HFFc6 (cell line): ENCODE results near the gene ARHGAP24. TPM values are rescaled to one million over a fixed set of nuclear protein-coding genes. Genes with fewer than 3 reads are reported as not detected.

Experiments used
- DNase-seq: peaks from one replicate; pipeline ENCODE4 v3.0.0-alpha.2; 2018
- H3K27ac Mint-ChIP-seq: 2 replicates; pipeline ENCODE4 v1.8.0; 2020; ENCODE audit warnings: mild to moderate bottlenecking, mixed read lengths
- H3K27me3 Mint-ChIP-seq: 2 replicates; pipeline ENCODE4 v1.8.0; 2021; ENCODE audit warnings: mild to moderate bottlenecking, moderate library complexity, mixed read lengths; ENCODE audit not compliant: insufficient read depth
- H3K36me3 Mint-ChIP-seq: 2 replicates; pipeline ENCODE4 v1.8.0; 2021; ENCODE audit warnings: low read depth, mixed read lengths
- H3K4me1 Mint-ChIP-seq: 2 replicates; pipeline ENCODE4 v1.8.0; 2020; ENCODE audit warnings: low read depth, mixed read lengths
- H3K4me3 Mint-ChIP-seq: 2 replicates; pipeline ENCODE4 v1.8.0; 2020; ENCODE audit warnings: mild to moderate bottlenecking, moderate library complexity, mixed read lengths
- H3K9me3 Mint-ChIP-seq: 2 replicates; pipeline ENCODE4 v1.8.0; 2020; ENCODE audit warnings: mild to moderate bottlenecking, mixed read lengths
- CTCF ChIP-seq: fragments of 200-600 bp; sonication (generic); IDR thresholded peaks from 2 replicates; pipeline ENCODE4 v1.5.0; 2021; ENCODE audit warnings: antibody characterized with exemption, mild to moderate bottlenecking
- total RNA-seq, 6 experiments: library from RNA; stranded (reverse); fragmentation: NEBNext Ultra II Directional; extraction: Animal tissue kit (Norgen Biotek cat#: 25700); gene quantifications; 2 replicates in 1 of 6; 3 replicates in 5 of 6; pipeline ENCODE4 v1.2.3, GENCODE V29; 2021

ARHGAP24 gene
- total RNA-seq, 6 experiments from 2014 or later, result 13.6 to 28.3 (median 15.2) TPM

GRCh38 chr4:85676850-85677590 lies 202.1 kb downstream of the ARHGAP24 start:
- H3K27ac Mint-ChIP-seq, result no peak overlapping the region
- DNase-seq, result no peak
- no peak for TF ChIP-seq CTCF
- no peak overlapping the region for H3K4me3 Mint-ChIP-seq
- H3K36me3 Mint-ChIP-seq, result no peaks in the 10 kb centered on the region
- H3K4me1 Mint-ChIP-seq, result peaks cover 24% of the 10 kb centered on the region
- no peaks in the 10 kb centered on the region; the same call in 1 of the 2 replicates for H3K27me3 Mint-ChIP-seq
- no peaks in the 10 kb centered on the region for H3K9me3 Mint-ChIP-seq

GRCh38 chr4:85681221-85681657 lies 206.3 kb downstream of the ARHGAP24 start:
- H3K4me1 Mint-ChIP-seq, result peaks cover 20% of the 10 kb centered on the region
- DNase-seq, result peak; percentile 91
- H3K27me3 Mint-ChIP-seq, result no peaks in the 10 kb centered on the region; the same call in 1 of the 2 replicates
- H3K36me3 Mint-ChIP-seq, result no peaks in the 10 kb centered on the region
- H3K27ac Mint-ChIP-seq, result peak overlapping the region; percentile 80
- no peak overlapping the region; the same call in 1 of the 2 replicates for H3K4me3 Mint-ChIP-seq
- H3K9me3 Mint-ChIP-seq, result no peaks in the 10 kb centered on the region
- no peak for TF ChIP-seq CTCF

GRCh38 chr4:85681921-85682320 lies 207.0 kb downstream of the ARHGAP24 start:
- no peak for TF ChIP-seq CTCF
- Mint-ChIP-seq H3K9me3 (no peaks in the 10 kb centered on the region), H3K27me3 (no peaks in the 10 kb centered on the region), H3K4me1 (peaks cover 20% of the 10 kb centered on the region), H3K36me3 (no peaks in the 10 kb centered on the region), H3K4me3 (no peak overlapping the region), H3K27ac (no peak overlapping the region)
- no peak for DNase-seq

GRCh38 chr4:85682391-85682790 lies 207.4 kb downstream of the ARHGAP24 start:
- Mint-ChIP-seq H3K27ac (no peak overlapping the region), H3K36me3 (no peaks in the 10 kb centered on the region), H3K9me3 (no peaks in the 10 kb centered on the region), H3K4me3 (no peak overlapping the region), H3K4me1 (peaks cover 16% of the 10 kb centered on the region), H3K27me3 (no peaks in the 10 kb centered on the region)
- TF ChIP-seq CTCF, result no peak
- no peak for DNase-seq

GRCh38 chr4:85684676-85685075 lies 209.7 kb downstream of the ARHGAP24 start:
- Mint-ChIP-seq H3K4me1 (peaks cover 16% of the 10 kb centered on the region), H3K9me3 (no peaks in the 10 kb centered on the region), H3K36me3 (no peaks in the 10 kb centered on the region), H3K27ac (no peak overlapping the region), H3K4me3 (no peak overlapping the region), H3K27me3 (no peaks in the 10 kb centered on the region)
- no peak for DNase-seq
- no peak for TF ChIP-seq CTCF
